K562 (cell line): Measurements from ENCODE around the gene SAMM50. TPM values are rescaled to one million over a fixed set of nuclear protein-coding genes. Genes with fewer than 3 reads are reported as not detected.

Experiments used
- BACH1 ChIP-seq: fragments of 200-800 bp; sonication (Bioruptor generic); IDR thresholded peaks from 2 replicates; pipeline ENCODE4 v1.6.1; 2016; ENCODE audit warnings: missing genetic modification characterization, missing compliant biosample characterization
- CBFA2T2 ChIP-seq: fragments of 450-650 bp; conservative IDR thresholded peaks from 2 replicates; pipeline ENCODE4 v1.6.1; 2017; ENCODE audit warnings: mild to moderate bottlenecking
- CBX1 ChIP-seq: sonication (generic); IDR thresholded peaks from 2 replicates; pipeline ENCODE4 v1.6.1; 2016; ENCODE audit warnings: antibody characterized with exemption, low read depth, mild to moderate bottlenecking
- CTBP1 ChIP-seq: fragments of 450-650 bp; IDR thresholded peaks from 2 replicates; pipeline ENCODE4 v1.6.1; 2016; ENCODE audit warnings: borderline replicate concordance
- ETV1 ChIP-seq: fragments of 450-650 bp; conservative IDR thresholded peaks from 2 replicates; pipeline ENCODE4 v1.6.1; 2016; ENCODE audit warnings: missing genetic modification characterization, control low read depth, low read depth, missing compliant biosample characterization
- FOXK2 ChIP-seq, 2 experiments: fragments of 450-650 bp; IDR thresholded peaks in 1 of 2; conservative IDR thresholded peaks in 1 of 2; 2 replicates each; pipeline ENCODE4 v1.6.1; 2016; ENCODE audit warnings: low read depth in 2 of 2, mild to moderate bottlenecking in 1 of 2
- HMG20A ChIP-seq: fragments of 450-650 bp; formaldehyde crosslinking; conservative IDR thresholded peaks from 2 replicates; pipeline ENCODE4 v1.4.0; 2020; ENCODE audit warnings: mild to moderate bottlenecking, mixed read lengths
- HSF4 ChIP-seq: fragments of 250-450 bp; sonication (Bioruptor Pico); IDR thresholded peaks from 2 replicates; pipeline ENCODE4 v2.1.2; 2022; ENCODE audit warnings: mild to moderate bottlenecking, moderate library complexity, borderline replicate concordance
- KHSRP ChIP-seq: fragments of 450-650 bp; IDR thresholded peaks from 2 replicates; pipeline ENCODE4 v1.6.1; 2017
- NFE2 ChIP-seq: IDR thresholded peaks from 2 replicates; pipeline ENCODE4 v1.6.1; 2014; ENCODE audit warnings: antibody characterized with exemption, low read depth
- RAD51 ChIP-seq: fragments of 450-650 bp; IDR thresholded peaks from 2 replicates; pipeline ENCODE4 v1.7.1; 2016; ENCODE audit warnings: low read depth, mild to moderate bottlenecking, borderline replicate concordance
- RBM17 ChIP-seq: fragments of 200-400 bp; formaldehyde crosslinking; IDR thresholded peaks from 2 replicates; pipeline ENCODE4 v1.6.1; 2017; ENCODE audit warnings: low read depth, mild to moderate bottlenecking, low read length, borderline replicate concordance
- STAT5B ChIP-seq: fragments of 250-450 bp; sonication (Bioruptor Pico); IDR thresholded peaks from 2 replicates; pipeline ENCODE4 v1.8.0; 2021; ENCODE audit warnings: mild to moderate bottlenecking, inconsistent platforms
- TFE3 ChIP-seq: fragments of 450-650 bp; formaldehyde crosslinking; IDR thresholded peaks from 2 replicates; pipeline ENCODE4 v1.4.0; 2020; ENCODE audit warnings: mild to moderate bottlenecking, mixed read lengths
- TOE1 ChIP-seq, 2 experiments: fragments of 450-650 bp in 1 of 2; sonication (generic) in 1 of 2; formaldehyde crosslinking in 1 of 2; IDR thresholded peaks; 2 replicates each; pipeline versions ENCODE4 v1.7.1 to v1.8.0; 2016 to 2022; ENCODE audit warnings: borderline replicate concordance in 2 of 2, mild to moderate bottlenecking in 2 of 2, antibody characterized with exemption in 1 of 2, inconsistent platforms in 1 of 2, low read depth in 1 of 2, missing genetic modification reagents in 1 of 2, moderate library complexity in 1 of 2
- TRIM25 ChIP-seq: fragments of 450-650 bp; IDR thresholded peaks from 2 replicates; pipeline ENCODE4 v1.7.0; 2016; ENCODE audit warnings: borderline replicate concordance
- TSC22D4 ChIP-seq: fragments of 450-650 bp; IDR thresholded peaks from 2 replicates; pipeline ENCODE4 v1.6.1; 2016; ENCODE audit warnings: missing genetic modification characterization, missing biosample characterization, control low read depth
- USF1 ChIP-seq: sonication (generic); formaldehyde crosslinking; IDR thresholded peaks from 2 replicates; pipeline ENCODE4 v1.9.0; 2022; ENCODE audit warnings: mild to moderate bottlenecking, missing genetic modification reagents
- ZNF124 ChIP-seq: sonication (generic); formaldehyde crosslinking; IDR thresholded peaks from 2 replicates; pipeline ENCODE4 v1.8.1; 2022; ENCODE audit warnings: missing genetic modification reagents
- ZNF324 ChIP-seq: fragments of 250-450 bp; sonication (Bioruptor Pico); IDR thresholded peaks from 2 replicates; pipeline ENCODE4 v1.4.0; 2020; ENCODE audit warnings: mild to moderate bottlenecking
- ZNF347 ChIP-seq: fragments of 450-650 bp; formaldehyde crosslinking; IDR thresholded peaks from 2 replicates; pipeline ENCODE4 v1.4.0; 2020; ENCODE audit warnings: low read depth, mild to moderate bottlenecking, moderate library complexity
- ZNF511 ChIP-seq: sonication (generic); formaldehyde crosslinking; IDR thresholded peaks from 2 replicates; pipeline ENCODE4 v1.8.0; 2022; ENCODE audit warnings: mild to moderate bottlenecking, missing genetic modification reagents
- ZNF584 ChIP-seq: fragments of 200-800 bp; sonication (Bioruptor generic); IDR thresholded peaks from 2 replicates; pipeline ENCODE4 v1.6.1; 2016; ENCODE audit warnings: low read depth, mild to moderate bottlenecking, missing genetic modification characterization, missing compliant biosample characterization
- ZNF780A ChIP-seq: fragments of 250-450 bp; sonication (Bioruptor Pico); IDR thresholded peaks from 2 replicates; pipeline ENCODE4 v1.5.0; 2021; ENCODE audit warnings: mild to moderate bottlenecking
- polyA plus RNA-seq, 8 experiments: library from polyadenylated mRNA; depleted of rRNA in 4 of 8; stranded (reverse) in 5 of 8; unstranded in 3 of 8; fragments of >200 nt; fragmentation: Nextera tagmentation in 2 of 8; fragmentation: Illumina TruSeq in 1 of 8; extraction: Ambion mirVana in 2 of 8; extraction: Trizol in 1 of 8; gene quantifications; 2 replicates each; pipeline versions ENCODE4 v1.2.1 to v1.2.3, GENCODE V29; 2011 to 2014; ENCODE audit warnings: inconsistent platforms in 1 of 8, missing spikeins in 1 of 8
- total RNA-seq, 7 experiments: library from RNA; depleted of rRNA in 6 of 7; stranded (reverse); fragments of >200 nt in 6 of 7; fragmentation: Illumina TruSeq in 2 of 7; extraction: Trizol in 2 of 7; gene quantifications; 2 replicates each; pipeline versions ENCODE4 v1.2.1 to v1.2.3, GENCODE V29; 2011 to 2021; ENCODE audit warnings: low replicate concordance in 1 of 7

SAMM50 gene
- total and polyA plus RNA-seq, 9 of the 15 experiments (the other 6 are each of a cell fraction or from before 2014, with no cell fraction given), result 14.6 to 49.3 (median 38.1) TPM

GRCh38 chr22:44026630-44027511 is 71.6 kb downstream of the SAMM50 start (continued):
- TF ChIP-seq HMG20A (CRISPR knock-in tag) (no peak), FOXK2 (conservative IDR thresholded peaks at IDR 0.05 in 1 of 2, IDR thresholded peaks at IDR 0.05 in 1 of 2; ENCODE audit: low read depth in 2 of 2) (peak in 1 of 2 experiments; percentile 35; a peak in 1 of 4 replicates), ZNF324 (no peak), ZNF584 (CRISPR knock-in tag) (0 out of 2 replicates have a peak, but pooled peaks have one; percentile 56), ZNF780A (CRISPR knock-in tag) (no peak), RAD51 (peak; percentile 94), CBX1 (no peak), ETV1 (no peak), KHSRP (no peak), TRIM25 (no peak), ZNF124 (CRISPR knock-in tag) (no peak), USF1 (peak; percentile 94), HSF4 (CRISPR knock-in tag) (no peak), NFE2 (no peak), TSC22D4 (tag) (no peak), RBM17 (no peak), STAT5B (no peak), ZNF347 (no peak), CBFA2T2 (peak; percentile 61), BACH1 (tag) (no peak), TFE3 (CRISPR knock-in tag) (peak; percentile 95), CTBP1 (0 out of 2 replicates have a peak, but pooled peaks have one; percentile 8), TOE1 (IDR thresholded peaks at IDR 0.05; ENCODE audit: borderline replicate concordance) (peak; percentile 93), TOE1 (CRISPR knock-in tag; IDR thresholded peaks at IDR 0.05; ENCODE audit: borderline replicate concordance, low read depth) (no peak), ZNF511 (CRISPR knock-in tag) (no peak)
